ENCODE measurements around the gene ARID1B.

Gene ARID1B

DNA sequence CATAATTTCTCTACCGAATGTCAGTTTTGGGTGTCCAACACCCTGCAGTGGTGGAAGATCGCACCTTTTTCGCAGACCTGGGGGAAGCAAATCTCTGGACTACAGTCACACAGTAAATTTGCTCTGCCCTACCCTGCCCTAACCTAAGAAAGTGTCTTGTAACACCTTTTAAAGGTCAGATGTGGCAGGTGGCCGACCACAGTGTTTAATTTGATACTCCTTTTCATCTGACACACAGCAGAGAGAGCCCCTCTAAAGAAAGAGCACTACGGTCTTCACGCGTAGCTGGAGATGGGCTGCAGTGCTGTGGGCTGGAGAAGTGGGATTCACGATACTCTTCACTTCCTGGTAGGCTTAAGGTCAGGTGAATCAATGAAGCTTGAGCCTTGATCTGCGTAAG is 436.2 kb downstream of the ARID1B start:
- DNase-seq (ENCODE audit: low spot score) = no peak

DNA sequence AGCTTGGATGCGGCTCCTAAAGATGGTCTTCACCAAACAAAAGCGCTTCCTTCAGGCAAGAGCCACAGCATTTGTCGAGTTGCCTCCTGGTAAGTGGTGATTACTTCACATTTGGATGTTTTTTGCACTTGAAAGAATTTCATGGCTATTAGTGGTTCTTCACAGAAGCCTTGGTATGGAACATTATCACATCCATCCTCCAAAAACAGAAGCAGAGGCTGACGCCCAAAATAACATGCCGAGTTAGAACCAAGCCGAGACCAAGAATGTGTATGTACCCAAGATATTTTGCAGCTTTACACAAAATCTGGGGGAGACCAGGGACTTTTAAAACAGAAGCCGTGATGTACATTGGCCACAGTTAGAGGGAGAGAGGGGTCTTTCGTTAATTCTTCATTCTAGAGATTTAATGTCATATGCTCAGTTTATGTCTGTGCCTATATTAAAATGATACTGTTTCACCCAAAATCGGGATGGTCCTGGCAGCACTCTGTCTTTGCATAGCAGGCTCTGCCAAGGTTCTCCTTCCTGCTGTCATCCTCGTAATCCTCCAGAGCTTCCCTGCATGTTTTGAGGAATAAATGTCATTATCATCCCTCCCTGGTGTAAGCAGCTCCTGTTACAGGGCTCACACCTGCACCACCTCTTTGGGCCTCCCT is 436.9 kb downstream of the ARID1B start:
- DNase-seq (ENCODE audit: low spot score) = no peak

DNA sequence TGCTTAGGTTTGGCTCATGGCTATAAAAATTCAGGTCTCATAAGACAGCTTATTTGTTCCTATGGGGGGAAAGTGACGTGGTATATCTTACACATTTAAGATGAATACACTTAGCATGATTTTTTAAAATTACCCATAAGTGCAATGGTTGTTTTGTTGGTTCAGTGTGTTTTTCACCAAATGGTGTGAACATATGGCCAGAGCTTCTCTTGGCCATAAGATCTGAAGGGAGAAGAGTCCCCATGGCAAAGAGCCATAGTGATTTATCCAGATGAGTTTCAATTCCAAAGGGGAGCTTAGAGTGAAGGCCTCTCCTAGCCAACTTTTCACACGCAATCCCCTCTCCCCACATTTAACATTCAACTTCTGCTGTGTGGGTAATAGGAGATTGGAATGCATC is 438.5 kb downstream of the ARID1B start:
- no peak for DNase-seq (ENCODE audit: low spot score)

DNA sequence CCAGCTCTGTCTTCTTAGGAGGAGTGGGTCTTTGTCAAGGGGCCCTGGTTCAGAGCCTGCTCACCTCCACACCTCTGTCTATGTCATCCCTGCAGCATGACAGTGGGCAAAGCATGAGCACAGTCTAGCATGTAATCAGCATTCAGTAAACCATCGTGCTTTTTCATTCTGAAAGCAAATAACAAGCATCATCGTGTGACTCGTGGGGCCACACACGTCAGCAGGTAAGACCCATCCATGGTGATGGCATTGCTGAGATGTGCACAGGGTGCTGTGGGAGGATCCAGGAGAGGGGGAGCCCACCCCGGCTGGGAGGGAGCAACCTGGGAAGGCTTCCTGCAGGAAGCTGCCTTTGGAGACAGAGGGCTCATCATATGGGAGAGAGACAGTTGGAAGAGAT is 439.4 kb downstream of the ARID1B start:
- no peak for DNase-seq (ENCODE audit: low spot score)

DNA sequence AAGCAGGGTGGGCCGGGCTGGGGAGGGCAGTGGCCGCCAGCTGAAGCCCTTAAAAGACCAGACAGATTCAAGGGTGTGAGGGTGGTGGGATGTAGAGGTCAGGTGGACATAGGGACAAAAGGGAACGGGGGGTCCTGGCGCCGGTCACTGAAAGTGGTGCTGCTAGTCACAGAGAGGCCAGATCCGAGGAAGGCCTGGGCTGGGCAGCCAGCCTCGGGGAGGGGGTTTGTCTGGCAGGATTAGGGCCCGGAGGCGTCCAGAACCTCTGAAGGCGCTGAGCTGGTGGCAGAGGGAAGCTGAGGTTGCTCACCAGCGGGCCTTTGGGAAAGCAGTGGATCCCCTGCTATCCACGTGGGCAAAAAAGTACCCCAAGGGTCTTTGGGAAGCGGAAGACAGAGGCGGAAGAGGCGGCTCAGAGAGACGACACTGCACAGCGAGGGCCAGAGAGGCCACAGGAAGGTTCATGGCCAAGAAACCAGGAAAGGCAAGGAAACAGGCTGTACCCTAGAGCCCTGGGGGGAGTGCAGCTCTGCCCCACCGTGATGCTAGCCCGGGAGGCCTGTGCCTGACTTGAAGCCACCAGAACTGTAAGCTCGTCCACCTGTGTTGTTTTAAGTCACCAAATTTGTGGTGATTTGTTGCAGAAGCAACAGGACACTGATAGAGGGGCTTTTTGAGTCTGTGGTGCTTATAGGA is 440.2 kb downstream of the ARID1B start:
- DNase-seq (ENCODE audit: low spot score) = no peak

DNA sequence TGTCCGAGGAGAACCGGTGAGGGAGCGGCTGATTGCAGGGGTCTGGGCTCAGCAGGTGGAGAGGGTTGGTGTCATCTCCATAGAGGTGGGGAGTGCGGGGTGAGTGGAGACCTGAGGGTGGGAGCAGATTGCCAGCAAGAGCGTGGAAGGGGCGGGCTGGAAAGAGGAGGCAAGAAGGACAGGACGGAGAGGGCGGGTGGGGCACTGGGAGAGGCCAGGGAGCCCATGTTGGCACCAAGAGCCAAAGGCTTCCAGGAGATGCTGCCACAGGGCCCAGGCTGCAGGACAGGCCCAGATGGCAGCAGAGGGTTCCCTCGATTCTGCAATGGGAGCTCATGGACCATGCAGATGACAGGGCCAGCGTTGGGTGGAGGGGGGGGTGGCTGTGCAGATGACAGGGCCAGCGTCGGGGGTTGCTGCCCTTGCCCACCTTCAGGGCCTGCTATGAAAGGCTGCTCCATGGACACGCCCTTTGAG is 440.8 kb downstream of the ARID1B start:
- DNase-seq (ENCODE audit: low spot score) = no peak

DNA sequence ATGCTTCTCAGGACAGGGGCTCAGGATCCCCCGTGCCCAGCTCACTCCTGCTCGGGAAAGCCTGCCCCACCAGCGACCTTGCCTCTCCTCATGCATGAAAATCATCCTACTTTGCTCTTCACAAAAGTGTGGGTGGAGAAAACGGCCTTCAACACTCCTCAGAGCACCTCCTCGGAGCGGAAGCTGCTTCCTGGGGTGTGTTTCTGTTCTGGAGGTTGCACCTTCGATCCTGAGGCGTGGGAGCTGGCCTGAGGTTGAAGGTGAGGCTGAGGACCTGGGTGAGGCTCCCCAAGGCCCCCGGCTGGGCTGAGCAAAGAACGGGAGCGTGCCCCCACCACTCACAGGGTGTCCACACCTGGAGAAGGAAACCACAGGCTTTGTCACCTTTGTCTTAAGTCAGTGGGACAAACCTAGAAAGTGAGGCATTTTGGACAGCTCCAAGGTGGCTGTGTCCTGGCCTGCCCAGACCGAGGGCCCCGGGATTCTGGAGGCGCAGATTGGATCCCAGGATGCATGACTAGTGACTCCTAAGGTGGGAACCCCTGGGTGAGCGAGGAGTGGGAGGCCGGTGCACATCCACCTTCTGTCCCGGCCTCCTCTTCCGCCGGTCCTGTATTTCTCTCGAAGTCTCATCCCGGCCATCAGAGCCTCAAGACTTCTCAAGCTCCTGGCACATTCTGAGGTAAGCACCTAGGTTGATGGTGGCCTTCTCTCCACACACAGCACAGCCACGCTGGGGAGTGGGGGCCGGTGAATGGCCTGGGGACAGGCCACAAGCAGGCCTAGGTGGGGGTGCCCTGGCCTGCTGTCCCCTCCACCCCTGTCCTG is 441.4 kb downstream of the ARID1B start:
- DNase-seq (ENCODE audit: low spot score) = no peak

DNA sequence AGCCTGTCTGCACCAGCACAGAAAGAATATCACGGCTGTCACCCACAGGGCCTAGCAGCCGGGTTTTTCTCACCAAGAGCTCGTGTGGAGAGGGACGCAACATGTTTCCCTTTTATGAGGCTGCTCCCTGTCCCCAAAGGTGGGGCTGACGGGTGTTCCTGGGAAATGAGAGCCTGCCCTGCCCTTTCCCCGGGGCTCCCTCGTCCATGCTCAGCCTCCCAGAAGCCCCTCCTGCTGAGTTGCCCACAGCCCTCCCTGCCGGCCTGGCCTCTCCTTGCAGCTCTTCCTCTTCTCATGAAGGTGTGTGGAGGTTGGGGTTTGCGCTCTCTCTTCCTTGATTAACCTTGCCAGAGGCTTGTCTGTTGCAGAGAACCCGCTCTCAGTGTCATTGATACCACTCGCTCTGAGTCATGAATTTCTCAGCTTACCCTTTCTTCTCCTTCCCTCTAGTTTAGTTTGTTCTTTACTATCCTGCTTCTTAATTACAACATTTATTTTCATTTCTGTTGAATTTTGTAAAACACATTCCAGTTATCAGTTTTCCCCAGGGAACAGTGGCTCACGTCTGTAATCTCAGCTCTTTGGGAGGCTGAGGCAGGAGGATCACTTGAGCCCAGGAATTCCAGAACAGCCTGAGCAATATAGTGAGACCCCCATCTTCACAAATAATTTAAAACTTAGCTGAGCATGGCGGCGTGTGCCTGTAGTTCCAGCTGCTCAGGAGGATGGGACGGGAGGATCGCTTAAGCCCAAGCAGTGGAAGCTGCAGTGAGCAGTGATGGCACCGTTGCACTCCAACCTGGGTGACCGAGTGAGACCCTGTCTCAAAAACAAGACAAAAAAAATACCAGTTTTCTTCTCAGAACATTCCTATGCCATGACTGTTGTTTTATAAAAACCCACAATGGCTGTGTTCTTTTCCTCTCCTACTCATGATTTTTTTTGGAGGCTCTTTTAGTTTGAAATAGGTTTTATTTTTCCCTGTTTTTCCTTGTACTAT is 442.3 kb downstream of the ARID1B start:
- no peak for DNase-seq (ENCODE audit: low spot score)

DNA sequence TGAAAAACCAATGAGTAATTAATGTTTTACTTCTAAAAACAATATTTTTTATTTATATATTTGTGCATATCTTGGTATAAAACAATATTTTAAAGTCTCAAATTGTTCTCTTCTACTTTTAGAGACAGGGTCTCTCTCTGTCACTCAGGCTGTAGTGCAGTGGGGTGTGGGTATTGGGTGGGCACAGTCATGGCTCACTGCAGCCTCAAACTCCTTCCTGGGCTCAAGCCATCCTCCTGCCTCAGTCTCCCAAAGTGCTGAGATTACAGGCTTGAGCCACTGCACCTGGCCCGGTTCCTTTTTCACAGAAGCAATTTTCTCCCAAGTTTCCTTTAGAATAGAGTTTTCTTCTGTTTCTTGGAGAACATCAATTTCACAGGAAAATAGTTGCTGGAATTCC is 443.3 kb downstream of the ARID1B start:
- no peak for DNase-seq (ENCODE audit: low spot score)

DNA sequence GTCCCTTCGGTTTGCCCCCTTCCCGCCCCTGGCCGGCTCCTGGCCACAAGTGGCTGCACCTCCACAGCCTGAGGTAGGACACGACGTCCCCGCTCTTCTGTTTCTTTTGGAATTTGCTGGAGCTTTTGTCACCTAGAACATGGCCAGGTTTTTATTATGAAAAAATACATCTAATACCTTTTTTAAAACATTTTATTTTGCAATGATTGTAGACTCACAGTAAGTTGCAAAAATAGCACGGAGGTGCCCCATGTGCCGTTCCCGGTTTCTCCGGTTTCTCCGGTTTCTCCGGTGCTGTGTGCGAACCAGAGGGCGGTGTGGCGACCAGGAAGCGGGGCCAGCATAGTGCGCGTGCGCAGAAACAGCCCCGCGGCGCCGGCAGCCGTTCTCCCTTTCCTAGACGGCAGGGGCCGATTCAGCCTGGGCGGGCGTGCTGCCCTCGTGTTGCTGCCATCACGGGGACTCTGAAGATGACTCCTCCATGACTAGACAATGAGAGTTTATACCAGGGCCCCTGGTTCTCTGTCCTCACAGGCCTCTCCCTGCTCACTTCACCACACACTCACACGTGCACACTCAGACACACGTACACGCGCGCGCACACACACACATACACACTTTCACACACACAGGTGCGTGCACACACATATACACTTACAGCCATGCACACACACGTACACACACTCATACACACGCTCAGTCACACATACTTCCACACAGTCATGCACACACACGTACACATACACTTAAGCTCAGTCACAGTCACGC is 444.1 kb downstream of the ARID1B start:
- peak; percentile 43 for DNase-seq (ENCODE audit: low spot score)

DNA sequence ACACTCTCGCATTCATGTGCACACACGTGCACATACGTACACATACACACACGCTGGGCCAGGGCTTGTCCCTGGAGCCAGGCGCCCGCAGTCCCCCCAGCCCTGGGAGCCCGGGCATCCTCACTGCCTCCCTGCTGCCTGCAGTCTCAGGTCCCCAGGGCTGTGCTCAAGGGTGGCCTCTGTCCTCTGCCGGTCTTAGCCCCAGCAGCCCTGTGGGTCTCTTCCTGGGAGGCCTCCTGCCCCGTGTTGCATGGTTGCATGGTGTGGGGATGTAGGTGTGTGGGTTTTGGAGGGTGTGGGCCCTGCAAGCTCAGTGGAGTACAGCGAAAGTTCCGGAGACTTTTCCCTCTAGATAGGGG is 444.6 kb downstream of the ARID1B start:
- no peak for DNase-seq (ENCODE audit: low spot score)

DNA sequence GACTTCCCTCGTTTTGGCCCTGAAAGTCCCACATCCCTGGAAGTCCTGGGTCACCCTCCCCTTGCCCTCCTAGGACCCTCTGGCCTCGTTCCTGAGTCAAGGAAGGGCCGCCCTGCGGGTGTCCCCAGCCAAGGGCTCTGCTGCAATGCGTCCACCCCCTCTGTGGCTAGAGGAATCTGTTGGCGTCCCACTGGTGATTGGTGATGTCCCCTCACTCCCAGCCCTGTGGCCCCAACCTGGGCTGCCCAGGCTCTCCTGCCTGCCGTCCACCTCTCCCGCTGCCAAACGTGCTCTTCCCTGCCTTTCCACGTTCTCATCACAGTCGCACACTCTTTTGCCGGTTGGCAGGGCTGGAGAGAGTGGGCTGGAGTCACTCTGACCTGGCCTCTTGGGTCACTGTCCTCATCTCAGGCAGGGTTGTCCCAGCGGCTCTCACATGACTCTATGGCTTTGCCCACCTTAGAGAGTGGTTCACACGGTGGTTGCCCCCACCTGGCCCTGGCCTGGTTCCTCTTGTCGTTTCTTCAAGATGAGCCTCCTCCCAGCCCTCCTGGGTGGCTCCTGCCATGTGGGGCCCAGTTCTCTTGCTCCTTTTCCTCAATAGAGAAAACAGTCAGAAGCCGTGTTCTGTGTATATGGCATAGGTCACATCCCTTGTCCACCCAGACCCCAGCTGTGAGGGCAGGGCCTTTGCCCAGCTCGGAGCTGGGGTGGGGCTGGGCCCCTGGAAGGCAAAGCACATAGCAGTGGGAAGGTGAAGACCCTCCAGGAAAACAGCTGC is 445.2 kb downstream of the ARID1B start:
- DNase-seq (ENCODE audit: low spot score) = no peak

DNA sequence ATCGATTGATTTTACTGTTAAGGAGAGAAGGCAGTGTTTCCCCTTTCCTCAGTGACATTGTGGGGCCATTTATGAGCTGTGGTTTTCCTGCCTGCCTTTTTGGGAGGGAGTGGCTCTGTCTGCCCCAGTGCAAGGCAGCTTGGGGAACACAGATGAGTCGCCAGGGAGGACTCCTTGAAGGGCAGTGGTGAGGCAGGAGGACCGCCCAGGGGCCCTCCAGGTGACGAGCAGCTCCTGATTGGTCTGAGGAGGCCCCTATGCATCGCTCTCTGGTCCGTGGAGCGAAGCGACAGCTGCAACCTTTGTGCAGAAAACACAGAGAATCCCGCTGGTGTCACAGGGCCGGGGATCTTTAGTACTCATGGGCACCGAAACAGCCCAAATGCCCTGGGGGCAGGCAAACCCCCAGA is 445.8 kb downstream of the ARID1B start:
- no peak for DNase-seq (ENCODE audit: low spot score)

DNA sequence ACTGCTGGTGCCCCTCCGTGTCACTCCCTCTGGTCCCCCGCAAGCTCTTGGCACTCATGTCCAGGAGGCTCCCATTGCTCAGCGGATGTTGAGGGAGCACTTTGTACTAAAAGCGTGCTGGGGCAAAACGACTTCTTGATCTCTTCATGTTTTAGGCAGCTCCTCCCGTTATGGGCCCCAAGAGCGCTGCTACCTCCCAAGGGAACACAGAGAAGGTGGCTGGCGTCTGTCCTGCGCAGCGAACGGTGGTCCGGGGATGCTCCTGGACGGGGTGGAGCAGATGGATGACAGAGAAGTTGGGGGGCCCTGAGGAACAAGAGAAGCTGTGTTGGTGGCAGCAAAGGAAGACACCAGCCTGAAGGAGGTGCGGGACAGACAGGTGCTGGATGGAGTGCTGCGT is 446.3 kb downstream of the ARID1B start:
- no peak for DNase-seq (ENCODE audit: low spot score)

DNA sequence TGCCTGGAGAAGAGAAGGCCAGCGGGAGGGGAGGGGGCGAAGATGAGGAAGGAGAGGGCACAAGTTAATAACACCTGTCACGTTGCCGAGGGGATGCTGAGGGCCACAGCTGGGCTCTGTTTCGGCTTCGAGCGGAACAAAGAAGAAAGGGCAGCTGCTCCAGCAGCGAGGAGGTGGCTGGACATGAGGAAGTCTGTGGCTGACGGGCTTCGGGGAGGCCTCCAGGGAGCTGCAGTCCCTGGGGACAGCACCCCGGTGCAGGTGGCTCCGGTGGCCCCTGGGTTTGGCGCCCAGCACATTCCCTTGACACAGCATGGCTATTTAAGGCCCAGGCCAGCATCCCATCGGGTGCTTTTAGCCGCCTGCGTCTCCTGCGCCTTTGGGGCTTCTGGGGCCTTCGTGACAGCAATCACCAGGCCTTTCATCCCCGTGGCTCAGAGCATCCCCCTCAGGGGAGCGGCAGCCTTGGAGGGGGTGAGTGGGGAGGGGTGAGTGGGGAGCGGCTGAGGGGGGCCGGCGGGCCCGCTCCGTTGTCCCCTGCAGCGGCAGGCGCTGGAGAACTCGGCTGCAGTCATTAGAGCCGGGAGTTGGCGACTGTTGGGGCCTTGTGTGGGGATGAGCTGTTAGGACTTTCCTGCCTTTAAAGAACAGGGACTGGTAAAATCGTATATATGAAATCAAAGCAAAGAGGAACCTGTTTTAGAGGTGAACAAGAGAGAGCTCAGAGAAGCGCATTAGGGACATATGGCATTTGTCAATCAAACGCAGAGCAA is 447.2 kb downstream of the ARID1B start:
- DNase-seq (ENCODE audit: low spot score) = no peak

DNA sequence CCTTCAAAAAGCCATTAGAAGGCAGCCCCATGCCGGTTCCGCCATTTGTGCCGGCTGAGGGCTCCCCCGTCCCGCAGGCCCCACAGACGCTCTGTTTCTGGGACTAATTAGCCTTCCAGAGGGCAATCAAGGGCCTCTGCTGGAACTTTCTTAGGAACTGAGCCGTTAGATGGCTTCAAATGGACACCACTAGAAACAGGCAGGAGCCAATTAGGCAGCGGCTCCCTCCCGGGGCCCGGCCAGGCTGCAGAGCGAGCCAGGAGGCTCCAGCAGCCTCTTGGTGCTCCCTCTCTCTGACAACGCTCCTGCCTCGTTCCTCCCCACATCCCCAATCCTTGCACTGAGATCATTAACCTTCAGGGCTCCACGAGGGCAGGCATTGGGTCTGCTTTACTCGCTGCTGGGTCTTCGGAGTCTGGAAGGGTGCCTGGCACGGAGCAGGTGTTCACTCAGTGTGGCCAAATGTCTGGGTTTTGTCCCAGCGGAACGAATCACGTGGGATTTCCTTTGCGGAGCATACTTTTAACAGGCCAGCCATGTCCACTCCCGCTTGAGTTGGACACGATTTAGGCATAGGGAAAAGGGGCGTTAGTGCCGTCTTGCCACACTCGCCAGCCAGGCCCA is 447.9 kb downstream of the ARID1B start:
- DNase-seq (ENCODE audit: low spot score) = no peak

DNA sequence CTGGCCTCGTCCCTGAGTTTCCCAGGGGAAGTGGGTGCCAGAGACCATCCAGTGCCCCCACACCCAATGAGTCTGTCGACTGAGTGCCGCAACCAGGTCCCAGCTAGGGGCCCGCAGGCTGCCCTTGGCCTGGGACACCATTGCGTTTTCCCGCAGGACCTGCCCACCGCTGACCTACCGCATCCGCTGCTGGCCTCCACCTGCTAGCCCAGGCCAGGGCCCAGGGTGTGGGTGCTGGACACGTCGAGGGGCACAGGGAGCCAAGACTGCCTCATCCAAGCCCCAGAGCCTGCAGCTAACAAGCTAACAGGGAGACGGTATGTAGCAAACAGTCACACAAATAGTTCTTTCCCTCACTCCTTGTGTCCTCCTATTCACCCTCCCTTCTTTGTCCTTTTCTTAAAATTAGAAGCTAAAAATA is 448.4 kb downstream of the ARID1B start:
- DNase-seq (ENCODE audit: low spot score) = no peak

DNA sequence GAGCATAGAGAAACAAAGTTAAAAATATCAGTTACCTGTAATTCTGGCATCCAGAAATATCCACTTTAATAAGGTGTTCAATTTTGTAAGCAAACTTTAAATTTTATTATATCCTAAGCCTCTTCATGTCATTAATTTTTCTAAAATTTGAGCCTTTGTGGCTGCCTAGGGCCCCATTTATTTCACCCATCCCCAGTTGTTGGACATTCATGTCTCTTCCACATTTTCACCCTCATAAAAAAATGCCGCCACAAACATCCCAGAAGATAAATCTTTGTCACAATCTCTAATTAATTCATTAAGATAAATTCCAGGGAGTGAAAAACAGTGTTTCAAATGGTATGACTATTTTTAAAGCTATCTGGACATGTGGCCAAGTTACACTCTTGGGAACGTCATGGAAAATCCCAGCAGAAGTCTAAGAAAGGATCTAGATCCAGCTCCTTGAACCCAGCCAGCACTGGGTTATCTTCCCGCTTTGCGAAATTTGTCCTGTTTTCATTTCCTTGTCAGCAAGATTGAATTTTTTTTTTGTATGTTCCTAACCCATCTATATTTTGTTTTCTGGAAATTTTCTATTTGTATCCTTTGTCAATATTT is 448.9 kb downstream of the ARID1B start:
- DNase-seq (ENCODE audit: low spot score) = no peak

DNA sequence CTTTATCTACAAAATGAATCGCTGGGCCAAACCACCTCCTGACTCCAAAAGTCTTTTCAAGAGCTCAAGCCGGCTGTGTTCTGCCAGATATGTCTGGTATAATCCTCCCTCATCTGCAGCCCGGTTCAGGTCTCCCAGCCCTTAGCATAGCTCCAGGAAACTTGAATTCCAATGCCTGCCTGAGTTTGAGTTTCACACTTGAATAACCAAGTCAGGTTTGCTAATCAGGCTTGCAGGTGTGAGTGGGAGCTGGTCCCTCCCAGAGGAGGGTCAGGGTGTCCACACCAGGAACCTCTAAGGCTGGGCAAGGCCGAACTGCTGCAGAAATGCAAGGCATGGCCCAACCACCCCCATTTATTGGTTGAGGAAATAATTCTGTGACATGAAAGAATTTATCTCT is 449.6 kb downstream of the ARID1B start:
- DNase-seq (ENCODE audit: low spot score) = no peak

All from SW480 (cell line).